GM19043 (cell line): ENCODE measurements around the gene ESPNL.
"Not testable (repeated sequence)": the region's sequence is repeated elsewhere in the genome, so short reads cannot be mapped to it uniquely, and the experiment has no call there.

Experiments used
- ATAC-seq: cut with Tn5 transposase; IDR thresholded peaks from one replicate; pipeline ENCODE4 v1.9.1; 2021; ENCODE audit warnings: low read depth; ENCODE audit not compliant: unreplicated experiment

Gene ESPNL

DNA sequence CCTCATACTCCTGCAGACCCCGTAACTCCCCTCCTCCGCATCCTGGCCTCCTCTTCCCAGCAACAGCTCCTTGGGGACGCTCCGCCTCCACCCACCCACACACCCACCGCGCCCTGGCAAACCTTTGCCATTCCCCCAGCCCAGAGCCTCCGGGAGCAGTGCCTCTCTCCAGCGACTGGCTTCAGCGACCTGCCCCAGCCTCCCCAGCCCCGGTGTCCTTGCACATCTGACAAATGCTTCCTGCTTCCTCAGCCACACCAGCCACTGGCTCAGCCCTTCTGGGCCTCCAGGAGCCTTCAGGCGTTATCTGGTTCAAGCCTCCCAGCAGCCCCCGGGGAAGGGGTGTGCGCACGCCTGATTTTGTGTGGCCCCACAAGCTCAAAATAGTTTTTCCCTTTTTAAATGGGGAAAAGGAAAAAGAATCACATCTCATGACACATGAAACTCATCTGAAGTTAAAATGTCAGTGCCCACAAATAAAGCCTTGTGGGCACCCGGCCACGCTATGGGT is 14.2 kb downstream of the ESPNL start:
- ATAC-seq: no peak

DNA sequence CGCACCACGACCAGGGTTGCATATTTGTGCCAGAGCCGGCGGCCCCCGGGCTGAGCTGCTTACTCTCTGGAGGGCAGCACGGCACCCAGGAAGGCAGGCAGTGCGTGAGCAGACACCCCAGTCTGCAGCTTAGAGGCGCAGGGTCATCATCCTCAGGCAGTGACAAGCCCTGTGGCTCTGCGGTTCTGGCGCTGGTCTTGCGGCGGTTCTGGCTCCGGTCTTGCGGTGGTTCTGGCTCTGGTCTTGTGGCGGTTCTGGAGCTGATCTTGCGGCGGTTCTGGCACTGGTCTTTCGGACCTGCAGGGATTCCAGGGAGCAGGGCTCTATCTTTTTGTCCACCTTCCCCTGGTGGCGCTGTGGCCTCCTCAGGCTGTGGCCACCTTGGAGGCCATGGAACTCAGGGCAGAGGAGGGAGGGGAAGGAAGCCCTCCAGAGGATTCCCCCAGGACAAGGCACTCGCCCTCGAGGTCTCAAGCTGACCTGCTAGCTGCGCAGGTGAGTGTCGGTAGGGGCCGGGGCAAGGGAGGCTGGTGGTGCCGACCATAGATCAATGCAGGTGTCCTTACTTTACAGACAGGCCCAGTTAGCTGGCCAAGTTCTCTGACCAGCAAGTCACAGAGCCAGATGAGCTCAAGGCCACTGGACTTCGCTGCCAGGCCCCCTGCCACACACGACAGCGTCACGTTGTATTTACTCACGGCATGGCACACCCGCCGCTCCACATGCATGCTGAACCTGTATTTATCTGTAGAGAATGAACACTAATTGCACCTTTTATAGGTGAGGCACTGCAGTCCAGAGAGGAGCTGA is 14.9 kb downstream of the ESPNL start:
- ATAC-seq: no peak

DNA sequence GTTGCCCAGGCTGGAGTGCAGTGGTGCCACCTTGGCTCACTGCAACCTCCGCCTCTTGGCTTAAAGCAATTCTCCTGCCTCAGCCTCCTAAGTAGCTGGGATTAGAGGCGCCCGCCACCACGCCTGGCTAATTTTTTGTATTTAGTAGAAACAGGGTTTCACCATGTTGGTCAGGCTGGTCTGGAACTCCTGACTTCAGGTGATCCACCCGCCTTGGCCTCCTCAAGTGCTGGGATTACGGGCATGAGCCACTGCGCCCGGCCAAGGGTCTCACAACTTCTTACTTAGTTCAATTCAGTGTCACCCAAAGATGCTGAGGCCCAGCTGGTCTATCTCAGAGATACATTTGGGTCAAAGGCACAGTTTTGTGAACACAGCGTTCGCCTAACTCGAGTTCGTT is 15.6 kb downstream of the ESPNL start:
- not testable (repeated sequence) for ATAC-seq

DNA sequence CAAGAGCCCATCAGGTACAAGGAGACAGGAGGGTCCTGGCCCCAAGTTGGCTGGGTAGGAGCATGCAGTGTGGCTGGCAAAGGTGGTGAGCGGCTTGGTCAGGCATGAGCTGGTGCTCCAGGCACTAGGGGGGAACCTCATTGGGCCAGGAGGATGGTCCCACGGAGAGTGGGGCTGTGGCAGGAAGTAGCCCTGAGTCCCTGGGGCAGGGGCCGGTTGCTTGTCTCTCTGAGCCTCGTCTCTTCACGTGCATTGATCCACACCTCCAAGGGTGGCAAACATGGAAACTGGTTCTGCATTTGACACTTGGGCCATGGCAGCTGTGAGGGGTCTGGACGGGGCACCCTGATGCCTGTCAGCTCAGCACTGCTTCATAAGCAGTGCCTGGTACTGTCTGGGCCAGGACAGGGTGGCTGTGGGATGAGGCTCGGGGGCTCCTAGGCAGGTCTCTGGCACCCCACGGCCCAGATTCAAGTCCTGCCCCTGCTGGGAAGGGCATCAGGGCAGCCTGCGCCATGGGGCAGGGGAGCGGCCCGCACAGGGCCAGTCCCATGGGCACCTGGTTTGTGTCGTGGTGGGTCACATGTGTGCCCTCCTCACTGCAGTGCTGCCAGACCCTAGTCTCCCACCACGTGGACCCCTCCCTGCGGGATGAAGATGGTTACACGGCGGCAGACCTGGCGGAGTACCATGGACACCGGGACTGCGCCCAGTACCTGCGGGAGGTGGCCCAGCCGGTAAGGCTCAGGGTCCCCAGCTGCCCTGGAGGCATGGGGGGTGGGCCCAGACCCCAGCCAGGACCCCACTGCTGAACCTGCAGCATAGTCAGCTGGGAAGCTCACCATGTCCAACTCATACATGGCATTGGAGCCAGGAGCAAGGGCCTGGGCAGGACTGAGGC is 16.4 kb downstream of the ESPNL start:
- no peak for ATAC-seq

DNA sequence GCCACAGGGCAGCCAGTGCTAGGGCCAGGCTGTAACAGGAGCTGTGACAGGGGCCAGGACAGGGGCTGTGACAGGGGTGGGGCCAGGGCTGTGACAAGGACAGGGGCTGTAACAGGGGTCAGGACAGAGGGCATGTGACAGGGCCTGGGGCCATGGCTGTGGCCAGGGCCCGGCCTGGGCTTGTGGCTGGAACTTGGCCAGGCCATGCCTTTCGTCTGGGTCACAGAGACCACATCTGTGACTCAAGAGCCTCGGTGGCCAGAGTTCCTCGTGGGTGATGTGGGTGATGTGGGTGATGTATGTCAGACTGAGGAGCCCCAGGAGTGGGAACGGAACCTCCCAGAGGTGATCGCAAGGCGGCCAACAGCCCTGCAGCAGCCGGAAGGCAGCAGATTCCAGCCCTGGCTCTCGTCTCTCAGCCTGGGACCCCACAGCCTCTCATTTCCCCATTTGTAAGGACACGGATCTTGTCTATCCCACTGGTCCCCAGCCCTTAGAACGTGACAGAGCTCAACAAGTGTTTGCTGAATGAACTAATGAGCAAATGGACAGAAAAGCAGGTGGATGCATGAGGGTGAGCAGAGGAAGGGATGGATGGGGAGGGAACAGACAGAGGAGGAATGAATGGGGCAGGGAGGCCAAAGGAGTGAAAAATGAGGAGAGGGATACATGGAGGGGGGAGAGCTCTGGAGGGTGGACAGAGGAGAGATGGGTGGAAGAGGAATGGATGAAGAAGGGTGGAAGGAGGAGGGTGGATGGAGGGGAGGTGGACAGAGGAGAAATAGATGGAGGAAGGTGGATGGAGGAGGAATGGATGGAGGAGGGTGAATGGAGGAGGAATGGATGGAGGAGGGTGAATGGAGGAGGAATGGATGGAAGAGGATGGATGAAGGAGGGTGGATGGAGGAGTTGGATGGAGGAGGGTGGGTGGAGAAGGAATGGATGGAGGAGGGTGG is 17.3 kb downstream of the ESPNL start:
- ATAC-seq: no peak

DNA sequence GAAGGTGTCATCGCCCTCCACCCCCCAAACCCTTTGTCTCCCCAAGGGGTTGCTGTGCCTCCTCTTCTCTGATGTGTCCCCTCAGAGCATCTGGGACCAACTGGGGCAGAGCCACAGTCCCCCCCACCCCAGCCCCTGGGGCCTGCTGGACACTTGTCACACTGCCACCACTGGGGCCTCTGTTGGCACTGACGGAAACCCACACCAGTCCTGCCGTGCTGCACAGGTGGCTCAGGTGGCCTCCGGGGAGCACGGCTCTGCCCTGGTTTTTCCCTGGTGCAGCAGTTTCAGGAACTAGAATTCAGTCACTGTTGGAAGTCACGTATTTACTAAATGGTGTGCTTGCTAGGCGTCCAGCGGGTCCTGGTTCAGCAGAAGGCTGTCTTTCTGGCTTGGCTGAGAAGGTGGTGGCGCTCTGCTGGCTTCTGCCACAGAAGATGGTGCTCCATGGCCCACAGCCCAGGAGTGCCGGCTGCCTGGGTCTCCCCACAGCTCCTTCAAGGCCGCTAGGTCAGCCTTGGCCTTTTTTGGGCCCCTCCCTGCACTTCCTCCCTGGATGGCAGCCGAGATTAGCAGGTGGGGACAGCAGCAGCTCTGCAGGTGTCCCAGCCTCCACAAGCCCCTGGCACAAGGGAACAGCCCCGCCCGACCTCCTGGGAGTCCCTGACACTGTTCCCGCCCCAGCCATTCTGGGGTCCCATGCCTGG is 19.8 kb downstream of the ESPNL start:
- no peak for ATAC-seq

DNA sequence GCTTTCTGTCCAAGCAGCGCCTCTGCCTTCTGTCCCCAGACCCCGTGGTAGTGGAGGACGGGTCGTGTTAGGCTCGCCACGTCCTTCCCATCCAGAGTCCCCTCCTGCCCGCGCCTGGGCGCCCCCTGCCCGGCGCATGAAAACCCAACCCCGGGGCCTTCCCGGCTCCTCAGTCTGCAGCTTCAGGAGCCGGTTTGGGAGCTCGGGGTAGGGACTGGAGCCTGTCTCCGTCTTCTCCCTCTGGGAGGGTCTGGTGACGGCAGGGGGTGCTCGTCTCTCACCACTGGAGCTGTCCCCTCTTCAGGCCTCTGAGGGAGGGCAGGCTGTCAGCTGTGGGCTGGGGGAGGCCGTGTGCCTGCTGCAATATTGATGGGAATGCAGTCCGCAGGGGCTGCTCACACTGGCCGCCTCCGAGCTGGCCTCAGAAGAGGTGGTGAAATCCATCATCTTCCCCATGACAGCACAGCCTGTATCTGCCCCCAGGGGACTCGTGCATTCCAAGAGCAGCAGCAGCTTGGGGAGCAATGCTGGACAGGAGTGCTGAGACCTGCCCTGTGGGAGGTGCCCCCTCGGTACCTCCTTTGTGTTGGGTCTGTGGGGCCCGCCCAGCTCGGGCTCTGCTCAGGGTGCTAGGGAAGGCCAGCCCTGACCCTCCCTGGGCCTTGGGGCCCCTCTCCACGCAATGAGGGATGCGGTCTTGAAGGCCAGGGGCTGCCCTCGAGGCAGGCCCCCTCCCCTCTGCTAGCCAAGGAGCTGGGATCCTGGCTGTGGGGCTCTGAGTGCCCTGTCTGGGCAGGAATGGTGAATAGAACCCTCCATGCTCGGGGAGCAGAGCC is 20.5 kb downstream of the ESPNL start:
- ATAC-seq: no peak

DNA sequence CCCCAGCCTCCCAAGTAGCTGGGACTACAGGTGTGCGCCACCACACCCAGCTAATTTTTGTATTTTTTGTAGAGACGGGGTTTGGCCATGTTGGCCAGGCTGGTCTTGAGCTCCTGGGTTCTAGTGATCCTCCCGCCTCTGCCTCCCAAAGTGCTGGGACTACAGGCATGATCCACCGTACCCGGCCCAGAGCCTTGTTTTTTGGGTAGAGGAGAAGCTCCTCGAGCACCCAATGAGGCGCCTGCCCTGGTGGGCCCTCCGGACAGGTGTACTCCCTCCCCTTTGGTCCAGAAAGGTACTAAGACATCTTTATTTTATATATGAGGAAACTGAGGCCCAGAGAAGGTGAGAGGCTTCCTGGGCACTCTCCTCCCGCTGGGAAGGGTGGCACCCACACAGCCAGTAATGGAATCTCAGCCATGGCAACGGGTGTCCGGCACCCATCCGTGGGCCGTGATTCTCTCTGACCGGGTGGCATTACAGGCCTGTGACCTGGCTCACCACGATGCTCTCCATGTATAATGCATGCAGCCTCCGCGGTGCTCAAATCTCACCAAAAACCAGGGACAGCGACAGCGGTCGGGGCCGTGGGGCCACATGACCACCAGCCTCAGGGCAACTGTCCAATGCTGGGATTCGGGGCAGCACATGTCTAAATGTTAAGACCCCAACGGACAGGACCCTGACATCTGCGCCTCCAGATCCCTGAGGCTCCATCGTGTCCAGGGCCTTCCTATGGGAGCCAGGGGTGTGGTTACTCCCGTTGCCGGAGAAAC is 21.6 kb downstream of the ESPNL start:
- no peak for ATAC-seq

DNA sequence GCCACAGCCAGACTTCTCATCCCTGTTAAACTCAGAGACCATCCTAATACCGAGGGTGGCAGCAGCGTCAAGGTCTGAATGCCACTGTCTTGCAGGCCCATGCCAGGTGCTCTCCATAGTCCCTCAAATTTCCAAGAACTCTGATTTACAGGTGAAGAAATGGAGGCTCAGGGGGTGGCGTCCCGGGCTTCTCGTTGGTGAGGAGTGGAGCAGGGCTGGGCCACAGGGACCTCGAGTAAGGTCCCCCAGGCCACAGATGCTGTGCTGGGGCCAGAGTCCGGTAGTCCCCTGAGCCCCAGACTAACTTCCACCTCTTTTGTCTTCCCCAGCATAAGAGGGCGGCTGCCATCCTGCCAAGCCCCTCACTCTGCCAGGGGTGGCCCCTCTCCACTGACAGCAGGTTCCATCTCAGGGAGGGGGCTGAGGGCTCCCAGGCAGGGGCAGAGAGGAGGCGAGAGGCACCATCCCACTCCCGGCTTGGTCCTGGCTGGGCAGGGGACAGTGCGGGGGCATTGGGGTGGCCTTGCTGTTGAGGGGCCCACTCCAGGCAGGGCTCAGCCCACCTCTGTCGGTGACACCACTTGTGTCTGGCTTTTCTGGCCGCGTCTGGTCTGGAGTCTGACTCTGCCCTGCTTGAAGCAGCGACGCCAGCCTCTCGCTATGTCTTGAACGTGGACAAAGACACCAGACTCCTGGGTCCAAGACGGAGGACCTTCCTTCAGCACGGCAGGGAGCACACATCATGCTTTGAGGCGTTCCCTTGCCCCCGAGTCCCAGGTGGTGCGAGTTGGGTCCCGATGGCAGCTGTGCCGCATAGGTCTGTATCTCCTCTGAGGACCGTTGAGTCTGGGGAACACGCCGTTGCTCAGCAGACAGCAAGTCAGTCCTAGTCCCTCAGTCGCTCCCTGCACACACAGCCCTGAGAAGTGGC is 22.4 kb downstream of the ESPNL start:
- no peak for ATAC-seq

DNA sequence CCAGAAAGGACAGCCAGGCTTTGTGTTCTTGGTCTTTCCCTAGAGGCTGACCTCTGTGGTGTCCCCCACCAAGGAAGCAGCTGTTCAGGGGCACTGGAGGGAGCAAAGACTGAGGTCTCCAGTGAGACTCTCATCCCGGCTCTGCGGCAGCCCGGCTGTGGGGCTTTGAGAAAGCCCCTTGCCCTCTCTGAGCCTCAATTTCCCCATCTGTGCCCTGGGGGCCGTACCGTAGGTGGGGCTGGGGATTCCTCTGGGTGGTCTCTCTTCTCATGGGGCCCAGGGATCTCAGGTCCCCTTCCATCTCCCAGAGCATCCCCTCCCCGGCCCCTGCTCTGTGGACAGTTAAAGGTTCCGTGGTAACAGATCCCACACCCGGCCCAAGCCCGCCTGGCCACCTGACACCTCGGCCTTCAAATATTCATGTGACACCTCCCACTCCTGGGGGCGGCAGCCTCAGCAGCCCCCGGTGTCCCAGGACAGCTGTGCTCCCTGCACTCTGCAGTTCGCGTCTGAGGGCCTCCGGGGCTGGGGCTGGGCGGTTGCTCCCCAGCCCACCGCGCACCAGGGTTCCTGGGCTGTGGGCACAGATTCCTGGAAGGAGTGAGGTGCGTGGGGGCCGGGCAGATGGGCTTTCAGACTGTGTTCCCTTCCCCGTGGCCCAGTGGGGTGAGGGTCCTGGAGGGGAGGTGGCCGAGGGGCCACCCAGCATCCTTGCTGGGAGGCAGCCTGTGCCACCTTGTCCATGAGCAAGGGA is 23.3 kb downstream of the ESPNL start:
- no peak for ATAC-seq

DNA sequence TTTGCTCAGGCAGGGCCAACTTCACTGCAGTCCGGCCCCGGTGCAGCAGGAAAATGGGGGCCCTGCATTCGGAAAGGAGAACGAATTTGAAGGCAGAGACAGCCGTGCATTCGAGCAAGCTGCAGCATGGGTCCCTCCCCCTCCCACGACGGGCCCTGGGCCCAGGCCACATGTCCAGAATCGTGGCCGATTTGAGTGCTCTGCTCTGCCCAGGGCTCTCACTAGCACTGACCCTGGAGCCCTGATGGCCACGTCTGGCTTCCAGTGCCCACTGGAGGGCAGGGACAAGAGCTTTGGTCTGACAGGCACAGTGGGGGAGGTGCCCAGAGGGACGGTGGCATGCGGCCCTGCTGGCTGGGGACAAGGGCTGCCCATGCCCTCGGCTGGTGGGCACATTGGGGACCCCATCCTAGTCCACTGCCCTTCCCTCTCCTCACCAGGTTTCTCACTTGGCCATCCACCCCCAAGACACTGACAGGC is 23.9 kb downstream of the ESPNL start:
- ATAC-seq: no peak

DNA sequence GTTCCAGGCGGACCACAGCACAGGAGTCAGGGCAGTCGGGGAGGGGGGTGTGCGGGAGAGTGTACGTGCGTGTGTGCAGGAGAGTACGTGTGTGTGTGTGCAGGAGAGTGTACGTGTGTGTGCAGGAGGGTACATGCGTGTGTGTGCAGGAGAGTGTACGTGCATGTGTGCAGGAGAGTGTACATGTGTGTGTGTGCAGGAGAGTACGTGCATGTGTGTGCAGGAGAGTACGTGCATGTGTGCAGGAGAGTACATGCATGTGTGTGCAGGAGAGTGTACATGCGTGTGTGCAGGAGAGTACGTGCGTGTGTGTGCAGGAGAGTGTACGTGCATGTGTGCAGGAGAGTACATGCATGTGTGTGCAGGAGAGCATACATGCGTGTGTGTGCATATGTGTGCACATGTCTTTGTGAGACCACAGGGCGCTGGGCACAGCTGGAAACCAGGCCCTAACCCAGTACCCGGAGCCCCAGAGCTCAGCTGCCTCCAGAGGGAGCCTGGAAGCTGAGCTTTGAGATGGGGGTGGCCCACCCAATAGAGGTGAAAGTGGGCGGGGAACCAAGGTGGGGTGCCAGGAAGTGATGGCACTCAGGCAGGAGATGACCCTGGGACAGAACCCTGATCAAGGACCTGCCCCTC is 24.5 kb downstream of the ESPNL start:
- ATAC-seq: no peak

DNA sequence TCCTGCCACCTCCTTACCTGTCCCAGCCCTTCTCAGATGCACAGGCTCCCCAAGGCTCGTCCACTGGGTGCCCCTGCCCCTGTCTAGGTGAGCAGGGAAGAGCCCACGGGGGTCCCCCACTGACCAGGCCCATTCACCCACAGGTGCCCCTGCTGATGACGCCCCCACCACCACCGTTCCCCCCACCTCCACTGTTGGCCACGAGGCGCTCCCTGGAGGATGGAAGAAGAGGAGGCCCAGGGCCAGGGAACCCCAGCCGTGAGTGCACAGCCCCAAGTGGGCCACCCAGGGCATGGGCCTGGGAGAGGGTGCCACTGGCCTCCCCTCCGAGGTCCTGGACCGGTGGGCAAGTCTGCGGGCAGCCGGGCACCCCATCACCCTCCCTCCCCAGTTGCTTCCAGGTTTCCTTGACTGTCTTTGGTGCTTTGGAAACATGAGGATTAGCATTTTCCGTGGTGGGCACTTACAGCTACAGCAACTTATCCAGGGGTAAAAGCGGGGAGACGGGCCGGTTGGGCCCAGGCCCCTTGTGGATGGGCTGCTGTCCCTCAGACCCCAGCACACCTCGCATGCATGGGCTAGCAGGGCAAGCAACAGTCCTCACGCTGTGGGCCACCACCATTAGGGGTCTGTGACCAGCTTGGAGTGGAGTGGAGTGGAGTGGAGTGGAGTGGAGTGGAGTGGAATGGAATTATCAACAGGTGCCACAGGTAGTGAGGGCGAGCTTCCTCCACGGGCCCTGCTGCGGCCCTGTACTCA is 25.2 kb downstream of the ESPNL start:
- ATAC-seq: no peak

DNA sequence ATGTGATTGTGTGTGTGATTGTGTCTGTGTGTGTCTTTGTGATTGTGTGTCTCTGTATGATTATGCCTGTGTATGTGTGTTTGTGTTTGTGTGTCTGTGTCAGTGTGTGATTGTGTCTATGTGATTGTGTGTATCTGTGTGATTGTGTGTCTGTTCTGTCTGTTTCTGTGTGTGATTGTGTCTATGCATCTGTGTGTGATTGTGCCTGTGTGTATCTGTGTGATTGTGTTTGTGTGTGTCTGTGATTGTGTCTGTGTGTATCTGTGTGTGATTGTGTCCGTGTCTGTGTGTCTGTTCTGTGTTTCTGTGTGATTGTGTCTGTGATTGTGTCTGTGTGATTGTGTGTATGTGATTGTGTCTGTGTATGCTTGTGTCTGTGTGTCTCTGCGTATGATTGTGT is 26.2 kb downstream of the ESPNL start:
- ATAC-seq: no peak

DNA sequence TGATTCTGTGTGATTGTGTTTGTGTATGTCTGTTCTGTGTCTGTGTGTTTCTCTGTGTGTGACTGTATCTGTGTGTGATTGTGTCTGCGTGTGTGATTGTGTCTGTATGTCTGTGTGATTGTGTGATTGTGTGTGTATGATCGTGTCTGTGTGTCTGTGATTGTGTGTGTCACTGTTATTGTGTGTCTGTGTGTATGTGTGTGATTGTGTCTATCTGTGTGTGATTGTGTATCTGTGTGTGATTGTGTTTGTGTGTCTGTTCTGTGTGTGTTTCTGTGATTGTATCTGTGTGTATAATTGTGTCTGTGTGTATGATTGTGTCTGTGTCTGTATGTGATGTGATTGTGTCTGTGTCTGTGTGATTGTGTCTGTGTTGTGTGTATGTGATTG is 26.6 kb downstream of the ESPNL start:
- ATAC-seq: no peak
